GM21528 (cell line): Measurements from ENCODE around the gene RELL2.
A peak's percentile ranks its signal among the peaks of the same experiment; 100 is the strongest.

Experiments used
- ATAC-seq: cut with Tn5 transposase; IDR thresholded peaks from one replicate; pipeline ENCODE4 v1.9.1; 2021; ENCODE audit warnings: mild to moderate bottlenecking, moderate library complexity; ENCODE audit not compliant: unreplicated experiment, low FRiP score

RELL2 gene

DNA sequence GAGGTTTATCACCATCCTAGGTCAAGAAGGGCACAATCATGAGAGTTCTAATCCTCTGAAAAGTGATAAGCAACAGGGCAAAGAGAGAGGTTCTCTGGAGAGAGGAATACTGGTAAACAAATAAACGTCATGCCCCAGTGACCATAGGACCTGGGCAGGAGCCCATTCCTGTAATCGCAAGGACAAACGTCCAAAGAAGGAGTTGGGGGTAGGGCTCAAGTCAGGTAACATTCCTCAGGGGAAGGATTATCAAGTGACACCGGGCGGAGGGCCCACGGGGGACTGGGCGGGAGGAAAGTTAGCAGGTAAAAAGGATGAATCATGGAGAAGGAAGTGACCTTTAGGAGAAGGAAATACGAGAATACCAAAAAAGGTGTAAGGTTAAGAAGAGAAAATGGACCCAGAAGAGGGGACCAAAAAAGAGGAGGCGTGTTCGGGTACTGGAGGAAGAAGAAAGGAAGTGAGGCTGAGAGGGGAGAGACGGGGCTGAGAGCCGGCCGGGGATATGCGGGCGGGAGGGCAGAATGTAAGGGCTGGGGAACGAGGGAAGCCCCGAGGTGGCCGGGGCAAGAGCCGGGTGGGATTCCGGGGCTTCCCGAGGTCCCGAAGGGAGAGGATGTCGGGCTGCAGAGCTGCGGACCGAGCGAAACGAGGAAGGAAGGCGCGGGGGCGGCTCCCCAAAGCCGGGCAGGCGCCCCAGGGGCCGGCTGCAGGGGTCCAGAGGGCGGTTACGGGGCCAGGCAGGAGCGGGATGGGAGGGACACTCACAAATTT is 18.6 kb upstream of the RELL2 start:
- ATAC-seq, result peak; percentile 31

DNA sequence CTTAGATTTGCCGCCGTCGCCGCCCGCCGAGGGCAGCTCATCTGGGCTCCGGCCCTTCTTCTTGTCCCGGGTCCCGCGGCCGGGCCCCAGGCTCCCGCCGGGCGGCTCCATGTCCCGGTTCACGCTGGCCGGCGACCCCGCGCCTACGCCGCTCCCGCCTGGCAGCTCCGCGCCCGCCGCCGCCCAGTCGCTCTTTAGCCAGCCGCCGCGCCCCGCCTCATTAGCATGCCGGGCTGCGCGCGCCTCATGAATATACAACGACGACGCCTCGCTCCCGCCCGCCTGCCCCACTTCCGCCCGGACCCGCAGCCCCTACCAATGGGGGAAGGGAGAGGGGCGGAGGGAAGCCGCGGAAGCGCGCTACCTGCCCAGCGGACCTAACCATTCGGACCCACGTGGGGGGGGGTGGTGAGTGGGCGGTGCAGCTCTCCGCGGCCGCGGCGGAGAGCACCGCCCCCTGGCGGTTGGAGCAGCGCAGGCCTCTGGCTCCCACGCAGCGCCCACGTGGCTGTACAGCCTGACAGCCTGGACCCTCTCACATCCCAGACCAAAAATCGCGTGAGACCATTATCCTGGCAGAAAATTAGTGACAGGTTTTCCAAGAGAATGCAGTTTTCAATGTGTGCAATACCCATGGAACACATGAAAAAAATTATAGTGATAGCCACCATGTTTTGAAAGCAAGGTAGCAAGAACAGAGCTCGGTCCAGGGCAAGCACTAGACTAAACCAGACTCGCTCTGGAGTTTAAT is 17.8 kb upstream of the RELL2 start, which contains the start of gene DIAPH1:
Gene DIAPH1 (minus strand): TSS at position 197 of the 751 bp plus-strand sequence. CDS start 86 bp downstream, at position 111.
- peak; percentile 86 for ATAC-seq

DNA sequence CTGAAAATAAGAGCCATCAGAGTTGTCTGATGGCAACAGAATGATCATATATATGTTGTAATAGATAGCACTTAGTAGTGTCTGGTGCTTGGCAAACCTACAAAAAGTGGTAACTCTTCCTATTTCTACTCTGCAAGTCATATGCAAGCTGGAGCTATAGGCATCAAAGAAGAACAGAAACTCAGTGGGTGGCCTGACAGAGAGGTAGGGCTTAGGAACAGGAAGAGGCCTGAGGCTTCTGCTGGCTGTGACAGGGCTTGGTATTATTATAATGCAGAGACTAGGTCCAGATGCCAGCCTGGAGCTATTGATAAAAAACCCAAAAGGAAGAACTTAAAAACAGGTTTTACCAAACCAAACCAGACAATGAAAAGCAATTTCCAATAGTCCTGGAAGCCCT is 13.6 kb upstream of the RELL2 start:
- peak; percentile 51 for ATAC-seq

DNA sequence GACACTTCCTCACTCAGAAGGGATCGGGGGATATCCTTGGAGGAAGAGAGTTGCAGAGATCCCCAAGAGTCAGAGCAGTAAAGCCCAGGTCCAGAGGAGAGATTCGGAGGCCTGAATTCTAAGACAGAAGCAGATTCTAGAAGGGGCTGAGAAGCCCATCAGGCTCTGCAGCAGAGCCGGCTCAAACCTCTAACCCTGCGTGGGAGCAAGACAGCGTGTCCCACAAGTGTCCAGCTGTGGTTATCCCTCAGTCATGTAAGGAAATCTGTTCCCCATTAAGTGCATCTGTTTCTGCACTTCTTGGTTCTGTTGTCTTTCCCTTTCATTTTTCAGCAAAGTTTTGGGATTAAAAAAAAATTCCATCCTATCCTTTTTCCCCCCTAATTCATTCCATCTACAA is 13.2 kb upstream of the RELL2 start:
- ATAC-seq, result no peak

DNA sequence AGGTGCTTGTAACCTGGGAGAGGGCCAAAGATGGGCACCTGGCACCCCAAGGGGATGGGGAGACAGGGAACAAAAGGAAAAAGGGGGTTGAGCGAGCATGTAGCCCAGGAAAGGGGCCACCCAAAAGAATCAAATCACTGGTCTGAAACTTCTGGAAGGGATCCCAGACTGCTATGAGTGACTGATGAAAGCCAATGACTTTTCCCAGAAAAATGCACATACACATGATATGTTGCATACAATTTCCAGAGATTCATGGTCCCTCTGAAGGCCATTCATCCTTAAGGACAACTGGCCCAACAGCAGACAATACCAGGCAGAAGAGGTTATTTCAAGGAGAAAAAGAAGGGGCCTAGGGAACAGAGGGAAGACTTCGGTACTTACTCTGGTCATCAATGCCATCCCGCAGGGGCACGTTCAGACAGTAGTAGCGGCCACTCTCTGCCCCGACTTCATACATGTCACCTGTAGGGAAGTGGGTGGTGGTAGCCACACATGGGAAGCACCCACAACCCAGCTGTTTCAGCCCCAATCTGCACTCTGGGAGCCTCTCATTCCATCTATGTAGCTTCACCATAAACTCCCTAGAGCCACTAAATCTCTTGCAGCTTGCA is 8.5 kb upstream of the RELL2 start:
- ATAC-seq, result no peak

DNA sequence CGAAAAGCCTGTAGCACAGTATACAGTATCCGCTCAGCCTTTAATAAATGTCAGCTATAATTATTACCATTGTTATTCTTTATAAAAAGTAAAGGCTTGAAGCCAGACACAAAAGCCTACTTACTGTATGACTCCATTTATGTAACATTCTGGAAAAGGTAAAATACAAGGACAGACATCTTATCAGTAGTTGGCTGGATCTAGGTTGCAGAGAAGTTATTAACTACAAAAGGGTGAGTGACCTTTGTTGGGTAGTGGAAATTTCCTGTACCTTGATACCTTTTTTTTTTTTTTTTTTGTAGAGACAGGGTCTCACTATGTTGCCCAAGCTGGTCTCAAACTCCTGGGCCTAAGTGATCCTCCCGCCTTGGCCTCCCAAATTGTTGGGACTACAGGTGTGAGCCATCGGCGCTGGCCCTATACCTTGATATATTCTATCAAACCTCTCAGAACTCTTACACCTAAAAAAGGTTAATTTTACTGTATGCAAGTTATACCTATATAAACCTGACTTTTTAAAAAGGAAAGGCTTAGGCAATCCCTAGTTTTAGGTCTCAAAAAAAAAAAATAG is 6.1 kb upstream of the RELL2 start:
- ATAC-seq, result no peak

DNA sequence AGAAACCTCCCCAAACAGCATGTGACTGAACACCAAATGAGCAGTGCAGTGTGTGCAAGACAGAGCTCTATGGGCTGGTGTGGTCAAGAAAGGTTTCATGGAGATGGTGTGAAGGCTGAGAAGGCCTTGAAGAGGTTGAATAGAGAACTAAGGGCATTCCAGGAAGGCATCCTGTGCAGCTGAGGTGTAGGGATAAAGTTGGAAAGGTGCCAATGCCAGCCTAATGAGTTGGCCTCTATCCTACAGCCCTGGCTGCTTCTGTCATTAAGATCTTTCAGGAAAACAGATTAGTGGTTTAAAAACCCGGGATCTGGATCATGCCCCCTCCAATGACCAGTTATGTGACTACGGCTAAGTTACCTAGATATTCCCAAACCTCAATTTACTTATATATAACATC is 4.1 kb upstream of the RELL2 start:
- ATAC-seq, result no peak

DNA sequence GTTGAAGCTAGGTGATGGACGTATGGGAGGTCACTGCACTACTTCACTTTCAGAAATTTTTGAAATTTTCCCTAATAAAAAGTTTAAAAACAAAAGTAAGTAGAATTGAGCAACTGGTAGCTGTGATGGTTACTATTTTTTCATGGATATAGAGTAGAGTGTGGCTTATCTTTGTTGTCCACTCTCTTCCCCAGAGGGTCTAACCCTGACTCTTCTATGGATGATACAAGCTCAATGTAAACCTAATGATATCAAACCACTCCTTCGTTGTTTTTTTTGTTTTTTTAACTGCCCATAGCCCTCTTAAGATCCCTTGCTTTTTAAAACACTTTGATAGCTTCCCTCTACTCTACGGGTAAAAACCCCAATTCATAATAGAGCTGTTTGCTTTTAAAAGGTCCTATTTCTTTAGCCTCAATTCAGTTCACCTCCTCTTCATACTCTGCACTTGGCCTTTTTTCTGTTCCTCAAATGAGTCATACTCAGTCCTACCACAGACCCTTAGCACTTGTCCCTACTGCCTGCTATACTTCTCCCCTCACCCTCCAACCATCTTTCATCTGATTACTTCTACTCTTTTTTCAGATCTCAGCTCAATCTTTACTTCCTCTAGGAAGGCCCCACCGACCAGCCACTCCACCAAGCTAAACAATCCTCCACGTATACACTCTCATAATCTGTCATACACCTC is 2.8 kb upstream of the RELL2 start:
- ATAC-seq, result peak; percentile 62

DNA sequence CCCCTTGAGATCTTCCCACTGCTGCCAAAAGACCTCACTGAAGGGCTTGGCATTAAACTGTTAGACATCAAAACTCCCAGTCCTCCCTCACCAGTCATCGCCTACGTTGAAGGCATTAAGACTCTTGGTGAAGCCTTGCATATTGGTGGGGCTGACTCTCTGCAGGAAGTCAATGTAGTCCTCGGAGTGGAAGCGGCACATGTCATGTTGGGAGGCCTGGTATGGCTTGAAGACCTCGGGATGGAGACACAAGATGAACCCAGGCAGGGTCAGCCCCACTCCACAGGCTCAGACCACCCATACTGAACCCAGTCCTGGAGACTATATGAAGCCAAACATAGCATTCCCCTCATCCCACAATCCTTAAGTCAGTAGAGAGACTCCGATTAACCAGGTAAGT is 2.1 kb upstream of the RELL2 start:
- ATAC-seq, result no peak

DNA sequence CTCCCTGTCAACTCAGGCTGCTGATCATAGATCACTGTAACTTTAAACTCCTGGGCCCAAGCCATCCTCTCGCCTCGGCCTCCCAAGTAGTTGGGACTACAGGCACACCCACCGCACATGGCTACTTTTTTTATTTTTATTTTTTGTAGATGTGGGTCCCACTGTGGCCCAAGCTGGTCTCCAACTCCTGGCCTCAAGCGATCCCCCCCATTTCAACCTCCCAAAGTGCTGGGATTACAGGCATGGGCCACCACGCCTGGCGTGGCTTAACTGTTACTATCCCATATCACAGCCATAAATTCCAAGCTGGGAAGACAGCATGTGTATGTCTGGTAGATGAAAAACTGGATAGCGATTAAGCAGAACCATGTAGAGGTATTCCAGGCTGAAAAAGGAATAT is 1.2 kb upstream of the RELL2 start:
- ATAC-seq, result no peak

DNA sequence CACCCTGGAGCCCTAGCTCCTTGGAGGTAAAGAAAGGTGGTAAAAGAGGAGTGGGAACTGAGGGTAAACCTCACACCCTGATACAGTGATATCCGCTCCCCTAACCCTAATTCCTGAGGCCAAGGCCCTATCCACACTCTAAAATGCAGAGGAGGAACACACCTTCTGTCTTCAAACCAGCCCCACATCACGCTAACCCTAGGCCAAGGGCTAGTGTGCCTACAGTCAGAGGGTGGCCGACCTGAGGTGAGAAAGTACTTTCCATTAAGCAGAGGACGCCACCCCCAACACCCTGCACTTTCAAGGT is 738 bp upstream of the RELL2 start:
- no peak for ATAC-seq

DNA sequence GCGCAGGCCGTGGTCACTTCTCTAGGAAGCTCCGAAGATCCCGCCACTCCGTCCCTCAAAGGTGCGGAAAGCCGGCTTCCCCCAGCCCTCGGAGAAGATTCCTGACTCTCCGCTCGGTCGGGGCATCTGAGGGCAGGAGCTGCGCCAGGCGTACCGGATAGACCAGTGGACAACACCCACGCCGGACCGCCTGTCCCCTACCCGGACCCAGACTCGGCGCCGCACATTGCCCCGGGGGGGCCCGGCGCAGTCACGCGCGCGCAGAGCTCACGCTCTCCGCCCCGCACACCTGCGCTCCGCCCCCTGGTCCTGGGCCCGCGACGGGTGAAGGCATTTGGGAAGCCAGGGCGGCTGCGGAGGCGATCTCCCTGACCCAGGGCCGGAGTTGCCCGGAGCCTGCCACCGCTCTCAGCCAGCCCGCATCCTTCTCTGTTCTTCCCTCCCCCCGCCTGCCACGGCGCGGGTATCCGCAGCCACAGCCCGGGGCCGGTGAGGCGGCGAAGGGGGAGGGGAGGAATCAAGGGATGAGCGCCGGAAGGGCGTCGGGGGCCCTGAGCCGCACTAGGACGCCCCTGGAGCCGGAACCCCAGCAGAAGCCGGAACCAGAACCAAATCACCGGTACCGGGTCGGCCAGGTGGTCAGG is 448 bp downstream of the RELL2 start:
- peak; percentile 32 for ATAC-seq

DNA sequence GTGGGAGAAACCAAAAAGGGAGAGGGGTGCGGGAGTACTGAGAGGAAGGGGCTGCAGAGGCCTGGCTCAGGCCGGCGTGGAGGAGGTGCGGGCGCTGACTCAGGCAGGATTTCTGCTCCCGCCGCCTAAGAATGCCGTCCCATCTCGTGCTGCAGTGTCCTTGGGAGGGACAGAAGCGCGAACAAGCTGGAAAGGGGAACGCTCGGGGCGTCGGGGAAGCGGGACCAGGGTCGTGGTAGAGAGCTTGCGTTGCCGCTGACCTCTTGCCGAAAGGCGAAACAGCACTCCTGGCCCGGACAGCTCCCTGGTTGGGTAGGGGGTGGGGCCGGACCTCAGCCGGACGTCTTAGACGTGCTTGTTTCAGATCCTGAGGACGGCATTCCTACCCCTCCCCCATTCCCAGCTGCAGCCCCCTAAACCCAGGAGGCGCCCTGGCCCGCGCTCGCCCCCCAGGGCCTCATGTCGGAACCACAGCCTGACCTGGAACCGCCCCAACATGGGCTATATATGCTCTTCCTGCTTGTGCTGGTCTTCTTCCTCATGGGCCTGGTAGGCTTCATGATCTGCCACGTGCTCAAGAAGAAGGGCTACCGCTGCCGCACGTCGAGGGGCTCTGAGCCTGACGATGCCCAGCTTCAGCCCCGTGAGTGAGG is 1.1 kb downstream of the RELL2 start:
- ATAC-seq, result peak; percentile 27

DNA sequence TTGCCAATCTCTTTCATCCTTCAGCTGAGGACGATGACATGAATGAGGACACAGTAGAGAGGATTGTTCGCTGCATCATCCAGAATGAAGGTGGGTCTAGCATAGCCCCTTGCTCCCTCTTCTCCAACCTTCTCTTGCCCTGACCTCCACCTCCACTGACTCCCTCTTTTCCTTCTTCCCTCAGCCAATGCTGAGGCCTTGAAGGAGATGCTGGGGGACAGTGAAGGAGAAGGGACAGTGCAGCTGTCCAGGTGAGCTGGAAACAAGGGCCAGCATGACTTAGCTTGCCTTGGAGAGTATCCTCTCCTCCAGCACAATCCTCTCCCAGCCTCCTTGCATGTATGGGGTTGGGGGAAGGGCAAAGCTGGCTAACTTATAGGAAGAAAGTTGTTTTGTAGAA is 2.0 kb downstream of the RELL2 start:
- ATAC-seq, result no peak

DNA sequence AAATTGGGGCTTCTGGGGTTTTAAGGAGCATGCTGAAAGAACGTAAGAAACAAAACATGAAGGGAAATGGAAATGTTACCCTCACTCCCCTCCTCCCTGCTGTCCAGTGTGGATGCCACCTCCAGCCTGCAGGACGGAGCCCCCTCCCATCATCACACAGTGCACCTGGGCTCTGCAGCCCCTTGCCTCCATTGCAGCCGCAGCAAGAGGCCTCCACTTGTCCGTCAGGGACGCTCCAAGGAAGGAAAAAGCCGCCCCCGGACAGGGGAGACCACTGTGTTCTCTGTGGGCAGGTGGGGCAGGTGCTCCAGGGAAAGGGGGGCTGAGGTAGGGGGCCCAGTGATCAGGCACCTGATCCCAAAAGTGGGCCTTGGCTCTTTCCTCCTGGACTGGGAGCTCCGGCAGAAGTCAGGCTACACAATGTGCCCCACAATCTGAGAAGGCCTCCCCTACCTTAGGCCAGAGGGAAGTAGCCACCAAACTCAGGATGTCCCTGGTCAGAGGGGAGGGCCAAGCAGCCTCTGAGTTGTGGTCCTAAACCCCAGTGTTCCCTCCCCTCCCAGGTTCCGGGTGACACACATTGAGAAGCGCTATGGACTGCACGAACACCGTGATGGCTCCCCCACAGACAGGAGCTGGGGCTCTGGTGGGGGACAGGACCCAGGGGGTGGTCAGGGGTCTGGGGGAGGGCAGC is 2.7 kb downstream of the RELL2 start:
- ATAC-seq, result no peak

DNA sequence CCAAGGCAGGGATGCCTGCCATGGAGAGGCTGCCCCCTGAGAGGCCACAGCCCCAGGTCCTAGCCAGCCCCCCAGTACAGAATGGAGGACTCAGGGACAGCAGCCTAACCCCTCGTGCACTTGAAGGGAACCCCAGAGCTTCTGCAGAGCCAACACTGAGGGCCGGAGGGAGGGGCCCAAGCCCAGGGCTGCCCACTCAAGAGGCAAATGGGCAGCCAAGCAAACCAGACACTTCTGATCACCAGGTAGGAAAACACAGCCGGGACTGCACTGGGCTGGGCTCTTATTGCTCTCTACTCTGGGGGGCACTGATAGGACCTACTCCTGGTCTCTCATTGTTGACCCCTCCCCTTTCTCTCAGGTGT is 3.2 kb downstream of the RELL2 start:
- no peak for ATAC-seq

DNA sequence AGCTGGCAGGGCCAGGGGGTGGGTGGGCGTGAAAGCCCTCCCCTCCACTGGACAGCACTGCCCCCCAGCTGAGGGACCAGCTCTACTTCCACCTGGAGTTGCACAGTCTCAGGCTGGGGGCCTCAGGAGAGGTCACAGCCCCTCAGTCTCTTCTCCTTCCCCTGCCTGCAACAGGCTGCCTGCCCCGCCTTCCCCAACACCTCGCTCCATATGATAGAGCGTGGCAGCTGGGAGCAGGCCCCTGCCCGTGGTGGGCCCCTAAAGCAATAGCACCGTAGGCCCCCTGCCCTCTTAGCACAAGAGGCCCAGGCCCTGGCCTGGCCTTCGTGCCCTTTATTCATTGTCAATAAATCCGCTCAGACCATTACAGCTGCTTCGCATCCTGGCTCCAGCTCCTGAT is 3.9 kb downstream of the RELL2 start:
- ATAC-seq, result no peak

DNA sequence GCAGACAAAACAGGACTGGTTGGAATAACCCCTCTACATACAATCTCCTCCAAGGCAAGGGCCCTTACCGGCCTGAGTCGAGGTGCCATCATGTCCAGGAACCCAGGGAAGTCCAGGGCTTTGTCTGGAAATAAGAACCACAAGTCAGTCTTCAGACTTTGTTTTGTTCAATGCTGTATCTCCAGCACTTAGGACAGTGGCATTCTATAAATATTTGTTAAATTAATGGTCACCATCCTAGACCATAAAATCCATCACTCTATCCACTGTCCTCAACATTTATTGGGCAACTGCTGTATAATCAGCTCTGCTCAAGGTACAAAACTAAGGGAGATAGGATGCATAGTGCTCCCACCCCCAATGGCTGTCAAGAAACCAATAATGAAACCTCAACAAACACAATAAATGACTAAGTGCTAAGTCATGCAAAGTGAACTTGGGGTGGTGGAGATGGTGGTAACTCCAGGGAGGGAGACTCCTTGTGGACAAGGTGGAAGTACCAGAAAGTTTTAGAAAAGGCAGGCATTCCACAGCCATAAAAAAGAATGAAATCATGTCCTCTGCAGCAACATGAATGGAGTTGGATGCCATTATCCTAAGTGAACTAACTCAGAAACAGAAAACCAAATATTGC is 5.0 kb downstream of the RELL2 start:
- ATAC-seq, result no peak

DNA sequence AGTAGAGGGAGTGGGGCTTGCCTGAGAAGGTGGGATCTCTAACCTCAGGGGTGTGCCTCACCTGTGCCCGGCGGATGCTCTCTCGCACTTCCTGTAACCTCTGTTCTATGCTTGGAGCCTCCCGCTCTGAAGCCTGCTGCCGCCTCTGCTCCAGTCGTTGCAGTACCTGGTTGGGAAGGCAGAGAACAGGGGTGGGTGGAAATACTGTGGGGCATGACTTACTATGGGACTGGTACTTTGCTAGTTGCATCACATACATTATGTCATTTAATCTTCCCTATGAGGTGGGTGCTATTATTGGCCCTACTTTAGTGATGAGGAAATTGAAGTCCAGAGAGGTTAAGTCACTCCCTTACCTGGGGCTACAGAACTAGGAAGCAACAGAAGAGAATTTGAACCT is 9.2 kb downstream of the RELL2 start:
- ATAC-seq, result no peak
